ENCODE results near the gene PANX1. TPM values are rescaled to one million over a fixed set of nuclear protein-coding genes. Genes with fewer than 3 reads are reported as not detected.
A peak's percentile ranks its signal among the peaks of the same experiment; 100 is the strongest.

The PANX1 gene
- total RNA-seq, 1 donor from 2014 or later, result 42.1 TPM

DNA sequence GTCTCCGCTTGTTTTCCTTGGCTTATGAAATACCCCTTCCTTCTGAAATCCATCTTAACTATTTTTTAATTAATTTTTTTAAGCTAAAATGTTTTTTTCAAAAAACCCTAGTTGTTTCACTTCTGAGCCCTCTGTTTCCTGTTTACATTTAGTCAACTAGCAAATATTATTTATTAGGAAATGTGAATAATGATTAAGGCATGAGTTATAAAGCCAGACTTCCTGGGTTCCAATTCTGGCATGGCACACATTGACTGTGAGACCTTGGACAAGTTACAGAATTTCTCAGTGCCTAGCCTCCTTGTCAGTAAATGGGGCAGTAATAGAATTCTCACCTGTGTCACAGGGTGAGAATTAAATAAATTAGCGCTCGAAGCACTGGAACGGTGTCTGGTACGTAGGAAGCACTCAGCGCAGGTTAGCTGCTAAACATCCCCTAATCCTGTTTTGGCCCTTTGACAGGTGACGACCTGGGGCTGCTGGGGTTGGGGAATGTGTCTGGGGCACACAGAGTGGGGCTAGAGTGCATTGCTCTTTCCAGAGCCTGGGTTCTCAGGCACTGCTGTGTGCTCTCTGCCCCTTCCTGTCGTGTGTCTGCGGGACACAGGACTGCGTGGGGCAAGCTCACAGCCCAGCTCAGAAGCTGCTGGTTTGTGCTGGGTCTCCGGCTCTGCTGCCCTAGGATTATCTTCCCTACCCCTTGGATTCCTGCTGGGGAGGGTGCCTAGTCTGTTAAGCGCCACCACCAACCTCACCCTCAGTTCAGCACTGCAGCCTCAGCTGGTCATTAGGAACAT lies 13.1 kb downstream of the PANX1 start:
- H3K9me3 ChIP-seq (ENCODE audit: insufficient read depth, low read depth, low read length), result no peaks in the 10 kb centered on the region
- Mint-ChIP-seq H3K4me3 (ENCODE audit: unreplicated experiment) (no peak overlapping the region), H3K36me3 (ENCODE audit: low read depth, unreplicated experiment) (peaks cover 6% of the 10 kb centered on the region), H3K27me3 (ENCODE audit: low read depth, unreplicated experiment) (no peaks in the 10 kb centered on the region), H3K27ac (ENCODE audit: unreplicated experiment) (no peak overlapping the region), H3K4me1 (ENCODE audit: low read depth, unreplicated experiment) (peaks cover 58% of the 10 kb centered on the region), H3K9me3 (ENCODE audit: unreplicated experiment) (peaks cover 1% of the 10 kb centered on the region)
- no peak overlapping the region for H3K4me3 ChIP-seq (ENCODE audit: insufficient read depth, low read depth, low read length)
- H3K4me2 ChIP-seq (ENCODE audit: low read length), result peak overlapping the region; percentile 16
- H3K36me3 ChIP-seq (ENCODE audit: insufficient read depth, low read length), result no peaks in the 10 kb centered on the region
- H3K9ac ChIP-seq (ENCODE audit: low read length), result no peak overlapping the region
- peaks cover 97% of the 10 kb centered on the region for H3K79me2 ChIP-seq (ENCODE audit: insufficient read depth, low read length)
- no peak overlapping the region for H3K27ac ChIP-seq (ENCODE audit: low read depth, low read length)
- H3K4me1 ChIP-seq (ENCODE audit: insufficient read depth, low read length), result peaks cover 29% of the 10 kb centered on the region
- H2AFZ ChIP-seq (ENCODE audit: low read depth, low read length), result no peak overlapping the region
- FAIRE-seq, result no peak
- no peak for DNase-seq (ENCODE audit: low read depth)
- TF ChIP-seq EZH2 (IDR thresholded peaks at IDR 0.05; ENCODE audit: insufficient read depth, low read length) (no peak), CTCF (IDR thresholded peaks at IDR 0.05; ENCODE audit: insufficient read depth, low read depth, low read length) (no peak)
- peaks cover 65% of the 10 kb centered on the region for H4K20me1 ChIP-seq (ENCODE audit: insufficient read depth, low read length)
- no peaks in the 10 kb centered on the region for H3K27me3 ChIP-seq (ENCODE audit: insufficient read depth, low read length)

DNA sequence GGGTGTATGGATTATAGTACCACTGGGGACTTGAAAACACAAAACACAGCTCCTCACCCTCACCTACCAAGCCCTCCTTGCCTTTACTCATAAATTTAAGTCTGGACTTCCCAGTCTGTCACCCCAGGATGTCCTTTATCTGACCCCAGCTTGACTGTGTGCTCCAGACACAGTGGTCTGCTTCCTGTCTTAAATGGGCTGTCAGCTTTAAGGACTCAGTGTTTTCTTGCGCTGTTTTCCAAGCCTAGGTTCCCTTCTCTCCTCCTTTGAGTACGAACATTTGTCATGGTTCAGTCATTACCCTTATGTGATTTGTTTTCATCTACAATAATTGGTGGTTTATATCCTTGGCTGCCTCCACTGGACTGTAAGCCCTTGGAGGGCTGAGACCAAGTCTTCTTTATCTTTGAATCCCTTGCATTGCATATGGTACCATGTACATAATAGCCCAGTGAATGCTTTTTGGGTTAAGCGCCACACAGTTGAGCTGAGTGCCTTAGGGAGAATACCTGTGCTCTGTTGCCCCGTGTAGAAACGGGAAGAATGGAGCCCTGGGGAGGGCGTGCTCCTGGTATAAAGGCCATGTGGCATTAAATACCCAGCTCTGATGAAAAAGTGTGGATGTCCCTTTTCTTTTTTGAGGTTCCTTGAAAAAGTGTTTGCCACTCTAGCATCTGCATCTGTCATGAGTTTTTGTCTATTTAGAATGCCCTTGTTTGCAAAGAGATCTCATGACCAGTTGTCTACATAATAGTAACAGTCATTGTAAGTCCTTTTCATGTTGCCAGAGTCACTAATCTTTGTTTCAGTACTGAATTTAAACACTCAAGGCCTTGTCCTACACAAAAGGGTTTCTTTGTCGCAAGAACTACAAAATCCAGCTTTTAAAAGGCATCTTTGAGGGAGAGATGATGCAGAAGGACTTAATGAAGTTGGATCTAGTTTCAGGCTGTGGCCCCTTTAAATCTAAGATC lies 14.0 kb downstream of the PANX1 start:
- DNase-seq (ENCODE audit: low read depth) (peak; percentile 50), FAIRE-seq (no peak)
- Histone ChIP-seq H3K4me1 (ENCODE audit: insufficient read depth, low read length) (peaks cover 22% of the 10 kb centered on the region), H3K27me3 (ENCODE audit: insufficient read depth, low read length) (no peaks in the 10 kb centered on the region), H3K4me3 (ENCODE audit: insufficient read depth, low read depth, low read length) (no peak overlapping the region), H4K20me1 (ENCODE audit: insufficient read depth, low read length) (peaks cover 71% of the 10 kb centered on the region), H3K27ac (ENCODE audit: low read depth, low read length) (no peak overlapping the region), H3K9ac (ENCODE audit: low read length) (no peak overlapping the region), H2AFZ (ENCODE audit: low read depth, low read length) (no peak overlapping the region), H3K36me3 (ENCODE audit: insufficient read depth, low read length) (no peaks in the 10 kb centered on the region), H3K4me2 (ENCODE audit: low read length) (peak overlapping the region; percentile 16), H3K79me2 (ENCODE audit: insufficient read depth, low read length) (peaks cover 100% of the 10 kb centered on the region), H3K9me3 (ENCODE audit: insufficient read depth, low read depth, low read length) (no peaks in the 10 kb centered on the region)
- Mint-ChIP-seq H3K27ac (ENCODE audit: unreplicated experiment) (peak overlapping the region; percentile 60), H3K9me3 (ENCODE audit: unreplicated experiment) (no peaks in the 10 kb centered on the region), H3K36me3 (ENCODE audit: low read depth, unreplicated experiment) (peaks cover 6% of the 10 kb centered on the region), H3K27me3 (ENCODE audit: low read depth, unreplicated experiment) (no peaks in the 10 kb centered on the region), H3K4me3 (ENCODE audit: unreplicated experiment) (no peak overlapping the region), H3K4me1 (ENCODE audit: low read depth, unreplicated experiment) (peaks cover 58% of the 10 kb centered on the region)
- TF ChIP-seq CTCF (IDR thresholded peaks at IDR 0.05; ENCODE audit: insufficient read depth, low read depth, low read length) (no peak), EZH2 (IDR thresholded peaks at IDR 0.05; ENCODE audit: insufficient read depth, low read length) (no peak)

Measured in astrocyte (in vitro differentiated cells and primary cell).